Uterus (tissue), 4 donors: Measurements from ENCODE around the gene ATXN1L. TPM values are rescaled to one million over a fixed set of nuclear protein-coding genes. Genes with fewer than 3 reads are reported as not detected.

Source experiments
- DNase-seq, 2 donors: peaks; one replicate each; pipeline ENCODE4 v3.0.0-alpha.2; 2019 to 2020
- H3K27ac ChIP-seq, 2 donors: fragments of 200-600 bp; sonication (generic); 1 replicate in 1 of 2; 2 replicates in 1 of 2; pipeline ENCODE4 v1.5.1; 2016 to 2018
- H3K27me3 ChIP-seq, 2 donors: fragments of 200-600 bp; sonication (generic); one replicate each; pipeline ENCODE4 v1.5.1; 2018 to 2019; ENCODE audit warnings: control low read depth in 1 of 2
- H3K36me3 ChIP-seq, 2 donors: fragments of 200-600 bp; sonication (generic); one replicate each; pipeline ENCODE4 v1.5.1; 2019; ENCODE audit warnings: control low read depth in 1 of 2
- H3K4me1 ChIP-seq, 2 donors: fragments of 200-600 bp; sonication (generic); one replicate each; pipeline ENCODE4 v1.5.1; 2018 to 2019; ENCODE audit warnings: control low read depth in 1 of 2
- H3K4me3 ChIP-seq, 2 donors: fragments of 200-600 bp; sonication (generic); 1 replicate in 1 of 2; 2 replicates in 1 of 2; pipeline ENCODE4 v1.5.1; 2018 to 2019; ENCODE audit warnings: mild to moderate bottlenecking in 1 of 2
- H3K9me3 ChIP-seq, 2 donors: fragments of 200-600 bp; sonication (generic); one replicate each; pipeline ENCODE4 v1.5.1; 2019; ENCODE audit warnings: control low read depth in 1 of 2
- CTCF ChIP-seq, 4 experiments: fragments of 200-600 bp in 2 of 4; fragments of 450-650 bp in 2 of 4; sonication (generic) in 2 of 4; IDR thresholded peaks; one replicate each; pipeline ENCODE4 v1.5.1; 2016 to 2019; ENCODE audit warnings: antibody characterized with exemption in 4 of 4, mild to moderate bottlenecking in 2 of 4, moderate library complexity in 1 of 4
- POLR2A ChIP-seq, 2 donors: fragments of 450-650 bp; IDR thresholded peaks; one replicate each; pipeline ENCODE4 v1.6.1; 2016; ENCODE audit warnings: antibody characterized with exemption in 2 of 2, mild to moderate bottlenecking in 1 of 2, moderate library complexity in 1 of 2
- intact Hi-C: fragments of 100-400 bp; cut with DNase I; formaldehyde crosslinking; loops from one replicate; pipeline ENCODE4 v1.15.1; 2023; ENCODE audit warnings: low total_unique reads
- total RNA-seq, 4 donors: library from RNA; depleted of rRNA in 3 of 4; stranded (reverse); fragments of >200 nt in 3 of 4; gene quantifications; one replicate each; pipeline versions ENCODE4 v1.1.0 to v1.2.4, GENCODE V29; 2014 to 2023
- donor health status: DM: yes; HTN: yes; CAD: no.

Gene ATXN1L, protein sequence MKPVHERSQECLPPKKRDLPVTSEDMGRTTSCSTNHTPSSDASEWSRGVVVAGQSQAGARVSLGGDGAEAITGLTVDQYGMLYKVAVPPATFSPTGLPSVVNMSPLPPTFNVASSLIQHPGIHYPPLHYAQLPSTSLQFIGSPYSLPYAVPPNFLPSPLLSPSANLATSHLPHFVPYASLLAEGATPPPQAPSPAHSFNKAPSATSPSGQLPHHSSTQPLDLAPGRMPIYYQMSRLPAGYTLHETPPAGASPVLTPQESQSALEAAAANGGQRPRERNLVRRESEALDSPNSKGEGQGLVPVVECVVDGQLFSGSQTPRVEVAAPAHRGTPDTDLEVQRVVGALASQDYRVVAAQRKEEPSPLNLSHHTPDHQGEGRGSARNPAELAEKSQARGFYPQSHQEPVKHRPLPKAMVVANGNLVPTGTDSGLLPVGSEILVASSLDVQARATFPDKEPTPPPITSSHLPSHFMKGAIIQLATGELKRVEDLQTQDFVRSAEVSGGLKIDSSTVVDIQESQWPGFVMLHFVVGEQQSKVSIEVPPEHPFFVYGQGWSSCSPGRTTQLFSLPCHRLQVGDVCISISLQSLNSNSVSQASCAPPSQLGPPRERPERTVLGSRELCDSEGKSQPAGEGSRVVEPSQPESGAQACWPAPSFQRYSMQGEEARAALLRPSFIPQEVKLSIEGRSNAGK
- 10 to 100 TPM in 3 of 4 donors, 1 to 10 TPM in 1; 4.7 to 33.1 (median 23.4) TPM for total RNA-seq

DNA sequence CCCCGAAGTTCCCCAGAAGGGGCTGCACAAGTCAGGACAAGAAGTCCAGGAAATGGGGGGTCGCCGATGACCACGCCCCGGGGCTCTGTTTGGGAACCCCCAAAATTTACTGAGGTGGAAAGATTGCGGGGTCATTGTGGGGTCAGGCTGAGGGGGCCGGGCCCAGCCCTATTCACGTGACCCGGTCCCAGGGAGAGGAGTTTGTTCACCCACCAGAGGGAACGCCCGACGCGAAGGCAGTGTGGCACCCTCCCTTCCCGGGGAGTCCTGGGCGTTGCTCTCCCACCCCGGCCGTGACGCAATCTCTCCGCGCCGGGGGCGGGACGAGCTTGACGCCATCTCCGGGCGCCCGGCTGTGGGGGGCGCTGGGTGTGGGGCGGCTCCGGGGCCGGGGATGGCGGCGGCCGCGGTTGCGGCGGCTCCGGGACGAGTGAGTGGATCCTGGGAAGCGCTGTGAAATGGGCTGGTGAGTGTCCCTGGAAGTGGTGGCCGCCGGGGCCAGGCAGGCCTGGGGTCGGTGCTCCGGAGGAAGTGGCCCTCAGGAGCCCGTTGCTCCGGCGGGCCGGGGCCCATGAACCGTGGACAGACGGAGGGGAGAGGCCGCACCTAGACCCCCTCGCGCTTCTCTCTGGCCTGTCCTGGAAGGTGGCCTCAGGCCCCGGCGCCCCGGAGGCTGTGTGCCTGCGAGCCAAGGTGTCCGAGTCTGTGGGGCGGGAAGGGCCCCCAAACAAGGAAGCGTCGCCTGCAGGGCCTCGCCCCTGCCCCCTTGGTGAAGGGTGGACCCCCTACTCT, at the start of gene ATXN1L:
ATXN1L (plus strand) TSS at position 338 of the 792 bp plus-strand sequence. CDS start 3,765 bp downstream, outside the sequence.
- TF ChIP-seq CTCF (IDR thresholded peaks at IDR 0.05) (peak in 2 of 4 experiments; percentile 19 to 36), POLR2A (IDR thresholded peaks at IDR 0.05) (peak; percentile 74 to 90)
- peak; percentile 87 to 90 for DNase-seq
- intact Hi-C loops, result no loop called here

DNA sequence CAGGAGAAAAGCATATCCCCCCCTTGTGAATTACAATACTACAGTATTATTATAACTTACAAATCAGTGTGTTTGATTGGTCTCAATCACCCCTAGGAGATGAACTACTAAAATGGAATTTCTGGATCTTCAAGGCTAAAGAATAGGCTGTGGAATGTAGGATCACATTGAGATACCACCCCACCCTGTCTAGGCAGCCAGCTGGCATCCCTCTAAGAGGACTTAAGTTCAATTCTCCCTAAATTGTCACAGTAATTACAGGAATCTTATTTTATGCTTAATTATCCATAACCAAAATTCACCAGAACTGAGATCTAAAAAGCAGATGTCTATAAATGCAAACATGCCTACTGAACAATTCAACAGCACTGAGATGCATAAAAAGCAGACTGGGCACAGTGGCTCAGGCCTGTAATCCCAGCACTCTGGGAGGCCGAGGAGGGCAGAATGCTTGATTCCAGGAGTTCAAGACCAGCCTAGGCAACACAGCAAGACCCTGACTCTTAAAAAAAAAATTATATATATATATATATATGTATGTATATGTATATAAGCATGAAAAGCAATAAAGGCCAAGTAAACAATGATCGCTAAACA, 49.2 kb upstream of the ATXN1L start:
- no peak for DNase-seq
- intact Hi-C loops, result no loop called here
- H3K4me3 ChIP-seq, result no peak overlapping the region

More for the DNA sequence above, at the start of gene ATXN1L:
- H3K27ac ChIP-seq, result peak within 1 kb of the TSS; percentile 88 to 89
- peak within 1 kb of the TSS; percentile 73 to 94 for H3K4me3 ChIP-seq
- no peaks in the 10 kb centered on the region for H3K9me3 ChIP-seq
- no peaks in the 10 kb centered on the region for H3K27me3 ChIP-seq
- H3K36me3 ChIP-seq, result no peaks in the 10 kb centered on the region
- no peaks in the 10 kb centered on the region for H3K4me1 ChIP-seq

GRCh38 chr16:71803305-71803690, 42.5 kb upstream of the ATXN1L start:
- Histone ChIP-seq H3K9me3 (no peaks in the 10 kb centered on the region), H3K4me1 (peaks cover 0 to 7% of the 10 kb centered on the region in 2 donors), H3K4me3 (no peak overlapping the region), H3K27me3 (no peaks in the 10 kb centered on the region), H3K36me3 (no peaks in the 10 kb centered on the region), H3K27ac (no peak overlapping the region)
- DNase-seq, result no peak
- intact Hi-C loops, result no loop called here
- TF ChIP-seq CTCF (IDR thresholded peaks at IDR 0.05) (no peak), POLR2A (IDR thresholded peaks at IDR 0.05) (no peak)

More for the DNA sequence above, 49.2 kb upstream of the ATXN1L start:
- no peaks in the 10 kb centered on the region for H3K27me3 ChIP-seq
- H3K27ac ChIP-seq, result no peak overlapping the region
- peaks cover 0 to 5% of the 10 kb centered on the region in 2 donors for H3K4me1 ChIP-seq
- H3K36me3 ChIP-seq, result no peaks in the 10 kb centered on the region
- TF ChIP-seq CTCF (IDR thresholded peaks at IDR 0.05) (no peak), POLR2A (IDR thresholded peaks at IDR 0.05) (no peak)
- no peaks in the 10 kb centered on the region for H3K9me3 ChIP-seq

- DNase-seq, result peak in 1 of 2 donors; percentile 26
- Histone ChIP-seq H3K27me3 (no peaks in the 10 kb centered on the region), H3K27ac (peak overlapping the region; percentile 95 to 96), H3K36me3 (no peaks in the 10 kb centered on the region), H3K4me3 (peak overlapping the region; percentile 93 to 94), H3K9me3 (no peaks in the 10 kb centered on the region), H3K4me1 (peaks cover 0 to 7% of the 10 kb centered on the region in 2 donors)
- intact Hi-C loops, result no loop called here
- no peak for TF ChIP-seq CTCF (IDR thresholded peaks at IDR 0.05)
- no peak for TF ChIP-seq POLR2A (IDR thresholded peaks at IDR 0.05)
Observed at GRCh38 chr16:71807905-71808592, 37.7 kb upstream of the ATXN1L start.
